GM19438 (cell line): Measurements from ENCODE around the gene ST7.

Source experiments
- ATAC-seq: cut with Tn5 transposase; IDR thresholded peaks from one replicate; pipeline ENCODE4 v1.9.1; 2021; ENCODE audit warnings: low read depth; ENCODE audit not compliant: unreplicated experiment

Gene ST7

GRCh38 chr7:117143066-117143465 lies 189.8 kb downstream of the ST7 start:
- no peak for ATAC-seq

- ATAC-seq, result no peak
Measured at GRCh38 chr7:117143580-117143979, 190.3 kb downstream of the ST7 start.

- ATAC-seq, result no peak
Measured at GRCh38 chr7:117145333-117145732, 192.0 kb downstream of the ST7 start.

GRCh38 chr7:117146059-117146458 lies 192.8 kb downstream of the ST7 start:
- no peak for ATAC-seq

GRCh38 chr7:117146511-117146910 lies 193.2 kb downstream of the ST7 start:
- ATAC-seq, result no peak

- ATAC-seq, result no peak
Measured at GRCh38 chr7:117148971-117149370, 195.7 kb downstream of the ST7 start.

GRCh38 chr7:117149692-117150091 lies 196.4 kb downstream of the ST7 start:
- no peak for ATAC-seq

- no peak for ATAC-seq
Measured at GRCh38 chr7:117152213-117153007, 199.1 kb downstream of the ST7 start.

GRCh38 chr7:117153016-117153545 lies 199.8 kb downstream of the ST7 start:
- no peak for ATAC-seq

- ATAC-seq, result no peak
Measured at GRCh38 chr7:117154721-117155120, 201.4 kb downstream of the ST7 start.

GRCh38 chr7:117155694-117156093 lies 202.4 kb downstream of the ST7 start:
- no peak for ATAC-seq

- ATAC-seq, result no peak
Measured at GRCh38 chr7:117157241-117158209, 204.2 kb downstream of the ST7 start.

- ATAC-seq, result no peak
Measured at GRCh38 chr7:117158941-117159697, 205.8 kb downstream of the ST7 start.

- ATAC-seq, result no peak
Measured at GRCh38 chr7:117163101-117163500, 209.8 kb downstream of the ST7 start.

- ATAC-seq, result no peak
Measured at GRCh38 chr7:117164620-117165019, 211.3 kb downstream of the ST7 start.

- no peak for ATAC-seq
Measured at GRCh38 chr7:117165656-117166055, 212.4 kb downstream of the ST7 start.

GRCh38 chr7:117169907-117170306 lies 216.6 kb downstream of the ST7 start:
- ATAC-seq, result no peak

- ATAC-seq, result no peak
Measured at GRCh38 chr7:117171106-117171505, 217.8 kb downstream of the ST7 start.

GRCh38 chr7:117172283-117172682 lies 219.0 kb downstream of the ST7 start:
- no peak for ATAC-seq

GRCh38 chr7:117173035-117173770 lies 219.9 kb downstream of the ST7 start:
- ATAC-seq, result no peak
